OCI-LY7 (cell line): Measurements from ENCODE around the gene FRAS1.

ENCODE experiments used
- EZH2phosphoT487 ChIP-seq: fragments of 200-600 bp; sonication (generic); IDR thresholded peaks from 2 replicates; pipeline ENCODE4 v1.6.1; 2018; ENCODE audit warnings: low read depth, borderline replicate concordance, mild to moderate bottlenecking, mixed run types, antibody characterized with exemption, low read length, moderate library complexity, mixed read lengths
- TF ChIP-seq, protein P1 (sequence below): fragments of 200-600 bp; sonication (generic); conservative IDR thresholded peaks from 2 replicates; pipeline ENCODE4 v1.5.1; 2014; ENCODE audit warnings: mild to moderate bottlenecking, antibody characterized with exemption, low read length, moderate library complexity, mixed read lengths

DNA sequence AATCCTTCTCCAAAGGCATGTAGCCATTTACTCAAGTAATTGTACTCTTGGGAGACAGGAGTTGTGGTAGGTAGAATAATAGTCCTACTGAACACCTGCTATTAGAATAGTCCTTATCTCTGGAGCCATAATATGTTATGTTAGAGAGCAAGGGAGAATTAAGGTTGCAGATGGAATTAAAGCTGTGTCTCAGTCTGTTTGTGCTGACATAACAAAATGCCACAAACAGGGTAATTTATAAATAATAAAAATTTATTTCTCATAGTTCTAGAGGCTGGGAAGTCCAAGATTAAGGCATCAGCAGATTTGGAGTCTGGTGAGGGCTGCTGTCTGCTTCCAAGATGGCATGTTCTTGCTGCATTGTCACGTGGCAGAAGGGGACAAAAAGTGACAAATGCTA lies 24.2 kb upstream of the FRAS1 start:
- TF ChIP-seq, protein P1, sequence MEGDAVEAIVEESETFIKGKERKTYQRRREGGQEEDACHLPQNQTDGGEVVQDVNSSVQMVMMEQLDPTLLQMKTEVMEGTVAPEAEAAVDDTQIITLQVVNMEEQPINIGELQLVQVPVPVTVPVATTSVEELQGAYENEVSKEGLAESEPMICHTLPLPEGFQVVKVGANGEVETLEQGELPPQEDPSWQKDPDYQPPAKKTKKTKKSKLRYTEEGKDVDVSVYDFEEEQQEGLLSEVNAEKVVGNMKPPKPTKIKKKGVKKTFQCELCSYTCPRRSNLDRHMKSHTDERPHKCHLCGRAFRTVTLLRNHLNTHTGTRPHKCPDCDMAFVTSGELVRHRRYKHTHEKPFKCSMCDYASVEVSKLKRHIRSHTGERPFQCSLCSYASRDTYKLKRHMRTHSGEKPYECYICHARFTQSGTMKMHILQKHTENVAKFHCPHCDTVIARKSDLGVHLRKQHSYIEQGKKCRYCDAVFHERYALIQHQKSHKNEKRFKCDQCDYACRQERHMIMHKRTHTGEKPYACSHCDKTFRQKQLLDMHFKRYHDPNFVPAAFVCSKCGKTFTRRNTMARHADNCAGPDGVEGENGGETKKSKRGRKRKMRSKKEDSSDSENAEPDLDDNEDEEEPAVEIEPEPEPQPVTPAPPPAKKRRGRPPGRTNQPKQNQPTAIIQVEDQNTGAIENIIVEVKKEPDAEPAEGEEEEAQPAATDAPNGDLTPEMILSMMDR, result no peak
- no peak for TF ChIP-seq EZH2phosphoT487
